Smooth muscle cell (in vitro differentiated cells): ENCODE measurements around the gene AXL. TPM values are rescaled to one million over a fixed set of nuclear protein-coding genes. Genes with fewer than 3 reads are reported as not detected.

ENCODE experiments used
- DNase-seq: peaks from one replicate; lab custom pipeline; 2025; ENCODE audit not compliant: unreplicated experiment; lab: John Stamatoyannopoulos, UW
- H2AFZ ChIP-seq: fragments of 200-600 bp; sonication (generic); 2 replicates; pipeline ENCODE4 v1.6.0; 2016; ENCODE audit warnings: antibody characterized with exemption, low read depth, mild to moderate bottlenecking
- H3F3A ChIP-seq: fragments of 200-600 bp; sonication (generic); 2 replicates; pipeline ENCODE4 v1.6.0; 2017; ENCODE audit warnings: antibody characterized with exemption, low read depth
- H3K27ac ChIP-seq: fragments of 200-600 bp; sonication (generic); 2 replicates; pipeline ENCODE4 v1.5.1; 2016; ENCODE audit warnings: low read depth, mild to moderate bottlenecking
- H3K27me3 ChIP-seq: fragments of 200-600 bp; sonication (generic); 2 replicates; pipeline ENCODE4 v1.6.1; 2016; ENCODE audit warnings: low read depth, mild to moderate bottlenecking
- H3K36me3 ChIP-seq: fragments of 200-600 bp; sonication (generic); 2 replicates; pipeline ENCODE4 v1.5.1; 2016; ENCODE audit warnings: low read depth
- H3K4me1 ChIP-seq: fragments of 200-600 bp; sonication (generic); 2 replicates; pipeline ENCODE4 v1.5.1; 2016; ENCODE audit warnings: low read depth
- H3K4me2 ChIP-seq: fragments of 200-600 bp; sonication (generic); 2 replicates; pipeline ENCODE4 v1.6.0; 2016; ENCODE audit warnings: mild to moderate bottlenecking
- H3K4me3 ChIP-seq: fragments of 200-600 bp; sonication (generic); 2 replicates; pipeline ENCODE4 v1.5.1; 2016; ENCODE audit warnings: mild to moderate bottlenecking
- H3K79me2 ChIP-seq: fragments of 200-600 bp; sonication (generic); 2 replicates; pipeline ENCODE4 v1.6.0; 2016; ENCODE audit warnings: low read depth, mild to moderate bottlenecking
- H3K9ac ChIP-seq: fragments of 200-600 bp; sonication (generic); 2 replicates; pipeline ENCODE4 v1.6.0; 2016; ENCODE audit warnings: low read depth
- H3K9me3 ChIP-seq: fragments of 200-600 bp; sonication (generic); replicated peaks from 2 replicates; pipeline ENCODE4 v1.5.1; 2016; ENCODE audit warnings: low read depth
- H4K20me1 ChIP-seq: fragments of 200-600 bp; sonication (generic); 2 replicates; pipeline ENCODE4 v1.6.0; 2016; ENCODE audit warnings: low read depth
- WGBS: methylation state at CpG from one replicate; pipeline ENCODE4 v1.1.7; 2016; ENCODE audit warnings: low lambda C conversion rate; 5-methylcytosine and 5-hydroxymethylcytosine counted together
- polyA plus RNA-seq: library from polyadenylated mRNA; unstranded; fragments of >200 nt; fragmentation: Nextera tagmentation; extraction: Ambion mirVana; gene quantifications from 2 replicates; pipeline ENCODE4 v1.2.1, GENCODE V29; 2016
- total RNA-seq: library from RNA; depleted of rRNA; stranded (reverse); fragments of >200 nt; gene quantifications from 2 replicates; pipeline ENCODE4 v1.2.3, GENCODE V29; 2014
- TF ChIP-seq, protein P1 (sequence below): fragments of 200-600 bp; sonication (generic); IDR thresholded peaks from 2 replicates; pipeline ENCODE4 v1.5.1; 2017; ENCODE audit warnings: borderline replicate concordance, mild to moderate bottlenecking, antibody characterized with exemption; ENCODE audit not compliant: insufficient read depth, poor library complexity, severe bottlenecking

Gene AXL
- total and polyA plus RNA-seq, 2 experiments from 2014 or later, result 16.9 to 71.2 TPM

DNA sequence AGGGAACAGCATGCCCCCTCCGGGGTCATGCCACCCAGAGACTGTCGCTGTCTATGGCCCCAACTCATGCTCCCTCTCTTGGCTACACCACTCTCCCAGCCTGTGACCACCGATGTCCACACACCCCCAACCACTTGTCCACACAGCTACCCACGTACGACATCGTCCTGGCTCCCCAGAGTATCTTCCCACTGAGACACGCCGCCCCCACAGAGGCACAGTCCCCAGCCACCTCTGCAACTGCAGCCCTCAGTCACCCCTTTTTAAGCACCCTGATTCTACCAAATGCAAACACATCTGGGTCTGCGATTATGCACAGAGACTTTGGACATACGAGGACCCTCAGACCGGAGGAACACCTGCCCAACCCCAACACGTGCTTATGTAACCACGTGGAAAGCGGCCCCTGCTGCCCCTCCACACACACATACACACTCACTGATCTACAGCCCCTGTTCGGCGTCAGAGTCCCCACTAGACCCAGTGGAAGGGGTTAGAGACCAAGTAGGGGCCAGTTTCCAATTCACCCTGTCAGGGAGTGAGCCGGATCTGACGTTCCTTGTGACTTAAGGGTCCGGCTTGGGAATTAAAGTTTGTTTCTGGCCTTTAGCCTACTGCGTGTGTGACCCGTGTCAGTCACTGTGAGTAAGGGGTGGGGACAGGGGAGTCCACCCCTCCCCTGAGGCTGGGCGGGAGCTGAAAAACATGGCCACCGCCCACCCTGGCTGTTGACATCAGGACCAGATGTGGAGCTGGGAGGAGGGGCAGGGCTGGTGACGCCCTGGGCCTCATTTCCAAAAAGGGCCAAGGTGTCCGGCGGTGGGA, 11.9 kb upstream of the AXL start:
- Histone ChIP-seq H3K36me3 (no peaks in the 10 kb centered on the region), H2AFZ (no peak overlapping the region), H3K27ac (no peak overlapping the region), H3K9me3 (no peaks in the 10 kb centered on the region), H3K79me2 (no peaks in the 10 kb centered on the region), H3K9ac (no peak overlapping the region), H3K4me1 (no peaks in the 10 kb centered on the region), H3F3A (no peaks in the 10 kb centered on the region), H3K27me3 (no peaks in the 10 kb centered on the region), H3K4me3 (no peak overlapping the region), H4K20me1 (no peaks in the 10 kb centered on the region), H3K4me2 (no peak overlapping the region)
- TF ChIP-seq, protein P1, sequence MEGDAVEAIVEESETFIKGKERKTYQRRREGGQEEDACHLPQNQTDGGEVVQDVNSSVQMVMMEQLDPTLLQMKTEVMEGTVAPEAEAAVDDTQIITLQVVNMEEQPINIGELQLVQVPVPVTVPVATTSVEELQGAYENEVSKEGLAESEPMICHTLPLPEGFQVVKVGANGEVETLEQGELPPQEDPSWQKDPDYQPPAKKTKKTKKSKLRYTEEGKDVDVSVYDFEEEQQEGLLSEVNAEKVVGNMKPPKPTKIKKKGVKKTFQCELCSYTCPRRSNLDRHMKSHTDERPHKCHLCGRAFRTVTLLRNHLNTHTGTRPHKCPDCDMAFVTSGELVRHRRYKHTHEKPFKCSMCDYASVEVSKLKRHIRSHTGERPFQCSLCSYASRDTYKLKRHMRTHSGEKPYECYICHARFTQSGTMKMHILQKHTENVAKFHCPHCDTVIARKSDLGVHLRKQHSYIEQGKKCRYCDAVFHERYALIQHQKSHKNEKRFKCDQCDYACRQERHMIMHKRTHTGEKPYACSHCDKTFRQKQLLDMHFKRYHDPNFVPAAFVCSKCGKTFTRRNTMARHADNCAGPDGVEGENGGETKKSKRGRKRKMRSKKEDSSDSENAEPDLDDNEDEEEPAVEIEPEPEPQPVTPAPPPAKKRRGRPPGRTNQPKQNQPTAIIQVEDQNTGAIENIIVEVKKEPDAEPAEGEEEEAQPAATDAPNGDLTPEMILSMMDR, result no peak
- DNase-seq, result no peak
- WGBS, result 88% methylated on average over 26 of the region's 26 CpGs

GRCh38 chr19:41214161-41214560, 4.9 kb upstream of the AXL start:
- H3K79me2 ChIP-seq, result no peaks in the 10 kb centered on the region
- no peak overlapping the region for H3K4me3 ChIP-seq
- no peaks in the 10 kb centered on the region for H3K9me3 ChIP-seq
- TF ChIP-seq, protein P1, result no peak
- no peak overlapping the region for H3K27ac ChIP-seq
- no peaks in the 10 kb centered on the region for H4K20me1 ChIP-seq
- peaks cover 6% of the 10 kb centered on the region for H3K4me1 ChIP-seq
- 100% methylated on average over 1 of the region's 1 CpG for WGBS
- DNase-seq, result no peak
- no peak overlapping the region for H2AFZ ChIP-seq
- H3K4me2 ChIP-seq, result no peak overlapping the region
- peaks cover 7% of the 10 kb centered on the region for H3F3A ChIP-seq
- no peak overlapping the region for H3K9ac ChIP-seq
- no peaks in the 10 kb centered on the region for H3K27me3 ChIP-seq
- H3K36me3 ChIP-seq, result no peaks in the 10 kb centered on the region

GRCh38 chr19:41217741-41218140, 1.3 kb upstream of the AXL start:
- DNase-seq, result no peak
- no peak overlapping the region for H3K4me3 ChIP-seq
- H3K27me3 ChIP-seq, result no peaks in the 10 kb centered on the region
- TF ChIP-seq, protein P1, result no peak
- WGBS, result 77% methylated on average over 7 of the region's 7 CpGs
- H4K20me1 ChIP-seq, result no peaks in the 10 kb centered on the region
- H3K36me3 ChIP-seq, result no peaks in the 10 kb centered on the region
- H3K4me2 ChIP-seq, result no peak overlapping the region
- peaks cover 6% of the 10 kb centered on the region for H3K4me1 ChIP-seq
- H3F3A ChIP-seq, result peaks cover 7% of the 10 kb centered on the region
- no peak overlapping the region for H2AFZ ChIP-seq
- no peak overlapping the region for H3K27ac ChIP-seq
- peaks cover 7% of the 10 kb centered on the region for H3K79me2 ChIP-seq
- peak overlapping the region; percentile 95 for H3K9ac ChIP-seq
- H3K9me3 ChIP-seq, result no peaks in the 10 kb centered on the region

GRCh38 chr19:41218249-41218614, 791 bp upstream of the AXL start:
- Histone ChIP-seq H2AFZ (no peak overlapping the region), H3K9me3 (no peaks in the 10 kb centered on the region), H3K4me1 (peaks cover 9% of the 10 kb centered on the region), H3F3A (peaks cover 7% of the 10 kb centered on the region), H4K20me1 (no peaks in the 10 kb centered on the region), H3K27ac (peak overlapping the region; percentile 92), H3K27me3 (no peaks in the 10 kb centered on the region), H3K79me2 (peaks cover 7% of the 10 kb centered on the region), H3K4me3 (peak overlapping the region; percentile 75), H3K9ac (peak overlapping the region; percentile 95), H3K36me3 (no peaks in the 10 kb centered on the region), H3K4me2 (peak overlapping the region; percentile 94)
- TF ChIP-seq, protein P1, result no peak
- no peak for DNase-seq
- WGBS, result 74% methylated on average over 7 of the region's 7 CpGs
